Urinary bladder (tissue), 4 donors: ENCODE results near the gene WNT11. TPM values are rescaled to one million over a fixed set of nuclear protein-coding genes. Genes with fewer than 3 reads are reported as not detected.

Source experiments
- DNase-seq: peaks from one replicate; pipeline ENCODE4 v3.0.0-alpha.2; 2015; ENCODE audit errors: extremely low spot score
- H3K27ac ChIP-seq: one replicate; pipeline ENCODE4 v1.5.1; 2013; ENCODE audit warnings: low read depth, mild to moderate bottlenecking, moderate library complexity
- H3K36me3 ChIP-seq: one replicate; pipeline ENCODE4 v1.6.1; 2013; ENCODE audit warnings: mild to moderate bottlenecking, moderate library complexity; ENCODE audit not compliant: insufficient read depth
- H3K4me1 ChIP-seq: one replicate; pipeline ENCODE4 v1.6.1; 2013; ENCODE audit warnings: mild to moderate bottlenecking, moderate library complexity; ENCODE audit not compliant: insufficient read depth
- H3K4me3 ChIP-seq: one replicate; pipeline ENCODE4 v1.5.1; 2013; ENCODE audit warnings: low read depth, low read length
- WGBS: extraction: QIAGEN DNeasy Blood & Tissue Kit; methylation state at CpG from one replicate; pipeline ENCODE4 v1.1.7; 2013; 5-methylcytosine and 5-hydroxymethylcytosine counted together
- polyA plus RNA-seq: library from polyadenylated mRNA; stranded (reverse); fragments of 200-250 nt; gene quantifications from one replicate; pipeline ENCODE4 v1.2.3, GENCODE V29; 2013
- total RNA-seq: library from RNA; depleted of rRNA; stranded (reverse); fragments of >200 nt; gene quantifications from one replicate; pipeline ENCODE4 v1.2.3, GENCODE V29; 2014
- donor health status: healthy with polysubstance abuse.
- donor health status: healthy.

WNT11 gene
- total and polyA plus RNA-seq, 2 donors = 6.3 to 18.9 TPM

GRCh38 chr11:76152086-76152681 is 54.1 kb downstream of the WNT11 start:
- Histone ChIP-seq H3K27ac (no peak overlapping the region), H3K4me3 (no peak overlapping the region), H3K4me1 (no peaks in the 10 kb centered on the region)

GRCh38 chr11:76151556-76152085 is 54.7 kb downstream of the WNT11 start:
- Histone ChIP-seq H3K27ac (no peak overlapping the region), H3K36me3 (no peaks in the 10 kb centered on the region), H3K4me1 (no peaks in the 10 kb centered on the region), H3K4me3 (no peak overlapping the region)
- 84% methylated on average over 5 of the region's 5 CpGs for WGBS
- DNase-seq = no peak

More at GRCh38 chr11:76152086-76152681, 54.1 kb downstream of the WNT11 start:
- H3K36me3 ChIP-seq = no peaks in the 10 kb centered on the region
- DNase-seq = no peak
- 19% methylated on average over 30 of the region's 30 CpGs for WGBS

DNA sequence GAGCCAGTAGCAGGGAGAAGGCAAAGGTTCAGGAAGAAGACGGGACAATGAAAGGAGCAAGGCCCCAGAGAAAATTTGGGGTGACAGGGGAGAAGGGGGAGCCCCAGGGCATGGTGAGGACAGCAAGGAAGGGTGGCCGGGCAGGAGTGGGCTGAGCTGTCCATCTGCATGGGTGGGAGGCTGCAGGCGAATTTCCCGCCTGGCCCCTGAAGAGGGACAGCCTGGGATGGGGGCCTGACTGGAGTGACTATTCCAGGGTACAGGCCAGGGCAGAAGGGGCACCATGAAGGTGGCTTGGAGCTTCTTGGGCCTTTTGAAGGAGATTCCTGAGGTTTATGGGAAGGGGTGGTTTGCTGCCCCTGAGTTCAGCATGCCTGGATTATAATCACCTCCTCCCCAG is 56.2 kb downstream of the WNT11 start:
- H3K27ac ChIP-seq = no peak overlapping the region
- H3K36me3 ChIP-seq = no peaks in the 10 kb centered on the region
- no peak for DNase-seq
- no peaks in the 10 kb centered on the region for H3K4me1 ChIP-seq
- no peak overlapping the region for H3K4me3 ChIP-seq
- 97% methylated on average over 4 of the region's 4 CpGs for WGBS

DNA sequence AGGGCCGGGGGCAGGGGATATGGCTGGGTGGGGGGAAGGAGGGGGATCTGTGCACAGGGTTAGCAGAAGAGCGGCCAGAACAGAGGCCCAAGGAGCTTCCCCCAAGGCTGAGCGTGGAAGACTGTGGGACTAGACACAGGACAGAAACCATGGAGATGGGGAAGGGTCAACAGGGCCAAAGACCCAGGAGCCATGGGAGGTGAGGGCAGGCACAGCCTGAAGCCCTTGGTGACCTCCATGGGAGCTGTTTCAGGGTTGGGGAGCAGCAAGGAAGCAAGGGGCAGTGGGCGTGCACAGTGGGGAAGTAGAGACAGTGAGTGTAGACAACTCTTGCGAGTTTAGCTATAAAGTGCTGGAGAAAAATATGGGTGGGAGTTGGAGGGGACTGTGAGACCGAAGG is 56.6 kb downstream of the WNT11 start:
- H3K36me3 ChIP-seq = no peaks in the 10 kb centered on the region
- H3K4me3 ChIP-seq = no peak overlapping the region
- H3K4me1 ChIP-seq = no peaks in the 10 kb centered on the region
- H3K27ac ChIP-seq = no peak overlapping the region
- WGBS = 88% methylated on average over 6 of the region's 6 CpGs
- no peak for DNase-seq

- no peaks in the 10 kb centered on the region for H3K36me3 ChIP-seq
- no peak overlapping the region for H3K4me3 ChIP-seq
- WGBS = 76% methylated on average over 17 of the region's 17 CpGs
- H3K27ac ChIP-seq = no peak overlapping the region
- no peaks in the 10 kb centered on the region for H3K4me1 ChIP-seq
- no peak for DNase-seq
Observed at GRCh38 chr11:76148941-76149613, 57.2 kb downstream of the WNT11 start.

DNA sequence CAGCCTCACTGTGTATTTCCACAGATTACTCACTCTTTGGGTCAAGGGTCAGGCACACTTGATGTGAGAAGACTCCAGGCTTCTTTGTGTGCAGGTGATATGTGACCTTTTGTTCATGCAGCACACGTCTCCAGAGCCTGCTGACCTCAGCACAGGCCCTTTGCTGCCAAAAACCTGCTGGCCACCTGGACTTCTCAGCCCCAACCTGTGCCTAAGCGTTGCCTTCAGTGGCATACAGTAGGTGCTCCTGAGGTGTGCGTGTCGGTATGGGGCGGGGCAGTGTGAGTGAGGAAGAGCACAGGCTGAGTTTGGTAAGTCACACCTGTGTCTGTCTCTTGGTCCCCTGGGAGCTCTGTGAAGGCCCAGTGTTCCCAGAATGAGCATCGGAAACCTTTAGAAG is 58.1 kb downstream of the WNT11 start:
- 94% methylated on average over 6 of the region's 6 CpGs for WGBS
- no peaks in the 10 kb centered on the region for H3K36me3 ChIP-seq
- no peak for DNase-seq
- H3K4me3 ChIP-seq = no peak overlapping the region
- no peak overlapping the region for H3K27ac ChIP-seq
- H3K4me1 ChIP-seq = no peaks in the 10 kb centered on the region

- no peak overlapping the region for H3K4me3 ChIP-seq
- DNase-seq = no peak
- WGBS = 91% methylated on average over 14 of the region's 14 CpGs
- no peak overlapping the region for H3K27ac ChIP-seq
- no peaks in the 10 kb centered on the region for H3K36me3 ChIP-seq
- H3K4me1 ChIP-seq = no peaks in the 10 kb centered on the region
Observed at GRCh38 chr11:76147106-76147740, 59.1 kb downstream of the WNT11 start.

GRCh38 chr11:76143274-76143673 is 63.0 kb downstream of the WNT11 start:
- Histone ChIP-seq H3K27ac (no peak overlapping the region), H3K4me3 (no peak overlapping the region), H3K4me1 (no peaks in the 10 kb centered on the region), H3K36me3 (peaks cover 2% of the 10 kb centered on the region)
- no peak for DNase-seq
- WGBS = 93% methylated on average over 11 of the region's 11 CpGs

- H3K4me3 ChIP-seq = no peak overlapping the region
- no peak overlapping the region for H3K27ac ChIP-seq
- peaks cover 2% of the 10 kb centered on the region for H3K36me3 ChIP-seq
- DNase-seq = no peak
- 95% methylated on average over 12 of the region's 12 CpGs for WGBS
- no peaks in the 10 kb centered on the region for H3K4me1 ChIP-seq
Observed at GRCh38 chr11:76141901-76142588, 64.3 kb downstream of the WNT11 start.

DNA sequence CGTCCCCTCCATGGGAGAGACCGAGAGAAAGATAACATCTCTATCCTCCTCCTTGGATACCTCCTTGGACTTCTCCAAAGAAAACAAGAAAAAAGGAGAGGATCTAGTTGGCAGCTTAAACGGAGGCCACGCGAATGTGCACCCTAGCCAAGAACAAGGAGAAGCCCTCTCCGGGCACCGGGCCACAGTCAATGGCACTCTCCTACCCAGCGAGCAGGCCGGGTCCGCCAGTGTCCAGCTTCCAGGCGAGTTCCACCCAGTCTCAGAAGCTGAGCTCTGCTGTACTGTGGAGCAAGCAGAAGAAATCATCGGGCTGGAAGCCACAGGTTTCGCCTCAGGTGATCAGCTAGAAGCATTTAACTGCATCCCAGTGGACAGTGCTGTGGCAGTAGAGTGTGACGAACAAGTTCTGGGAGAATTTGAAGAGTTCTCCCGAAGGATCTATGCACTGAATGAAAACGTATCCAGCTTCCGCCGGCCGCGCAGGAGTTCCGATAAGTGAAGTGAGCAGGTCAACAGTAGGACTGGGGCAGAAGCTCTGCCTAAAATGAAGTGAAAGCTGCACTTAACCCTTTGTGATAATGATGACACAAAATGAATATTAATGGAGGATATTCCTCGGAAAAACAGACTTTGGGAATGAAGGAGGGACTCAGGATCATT is 65.3 kb downstream of the WNT11 start:
- no peak overlapping the region for H3K4me3 ChIP-seq
- DNase-seq = no peak
- WGBS = 95% methylated on average over 22 of the region's 22 CpGs
- H3K36me3 ChIP-seq = peaks cover 2% of the 10 kb centered on the region
- H3K27ac ChIP-seq = no peak overlapping the region
- no peaks in the 10 kb centered on the region for H3K4me1 ChIP-seq

GRCh38 chr11:76139314-76139713 is 67.0 kb downstream of the WNT11 start:
- 95% methylated on average over 2 of the region's 2 CpGs for WGBS
- no peaks in the 10 kb centered on the region for H3K4me1 ChIP-seq
- peaks cover 2% of the 10 kb centered on the region for H3K36me3 ChIP-seq
- H3K27ac ChIP-seq = no peak overlapping the region
- H3K4me3 ChIP-seq = no peak overlapping the region
- no peak for DNase-seq
